H1 (cell line): Measurements from ENCODE around the gene PFKP. TPM values are rescaled to one million over a fixed set of nuclear protein-coding genes. Genes with fewer than 3 reads are reported as not detected.

ENCODE experiments used
- CTCF ChIA-PET: fragments of 300-600 bp; sonication (Branson Sonifier 250); formaldehyde crosslinking; loops from one replicate; lab custom pipeline; 2021; ENCODE audit not compliant: partially characterized antibody; lab: Charles Lee
- POLR2A ChIA-PET: fragments of 300-600 bp; sonication (Branson Sonifier 250); formaldehyde crosslinking; loops from one replicate; lab custom pipeline; 2021; ENCODE audit warnings: inconsistent platforms; ENCODE audit not compliant: partially characterized antibody; lab: Charles Lee
- DNase-seq, 2 experiments: peaks; one replicate each; pipeline versions ENCODE4 v3.0.0 to v3.0.0-alpha.2; 2010 to 2022; ENCODE audit warnings: low spot score in 2 of 2, low read depth in 1 of 2, mixed read lengths in 1 of 2
- FAIRE-seq: peaks from 2 replicates; lab custom pipeline; 2011; peaks lifted over from hg19 to GRCh38; lab: Jason Lieb, UNC
- H2AFZ ChIP-seq: 2 replicates; pipeline ENCODE4 v1.8.1; 2012; ENCODE audit warnings: low read length, inconsistent platforms
- H2AK5ac ChIP-seq: 2 replicates; pipeline ENCODE4 v1.6.1; 2013; ENCODE audit warnings: low read depth, low read length
- H2BK120ac ChIP-seq: replicated peaks from 2 replicates; pipeline ENCODE3; 2013; ENCODE audit warnings: low read depth, low read length, inconsistent platforms
- H2BK12ac ChIP-seq: 2 replicates; pipeline ENCODE4 v1.6.1; 2013; ENCODE audit warnings: low read depth, low read length
- H2BK15ac ChIP-seq: 2 replicates; pipeline ENCODE4 v1.6.1; 2013; ENCODE audit warnings: low read length
- H2BK20ac ChIP-seq: 2 replicates; pipeline ENCODE4 v1.6.1; 2013; ENCODE audit warnings: low read length
- H2BK5ac ChIP-seq: 2 replicates; pipeline ENCODE4 v1.6.1; 2013; ENCODE audit warnings: low read depth, low read length
- H3K14ac ChIP-seq: 2 replicates; pipeline ENCODE4 v1.6.1; 2013; ENCODE audit warnings: inconsistent platforms; ENCODE audit not compliant: insufficient read length
- H3K18ac ChIP-seq: 2 replicates; pipeline ENCODE4 v1.6.1; 2013; ENCODE audit warnings: low read length; ENCODE audit errors: extremely low read depth
- H3K23ac ChIP-seq: 2 replicates; pipeline ENCODE4 v1.6.1; 2013; ENCODE audit warnings: inconsistent platforms; ENCODE audit not compliant: insufficient read length
- H3K23me2 ChIP-seq: 2 replicates; pipeline ENCODE4 v1.6.1; 2013; ENCODE audit warnings: low read depth, low read length
- H3K27ac ChIP-seq: 2 replicates; pipeline ENCODE4 v1.6.1; 2011; ENCODE audit warnings: low read depth, low read length, inconsistent platforms
- H3K27me3 ChIP-seq, 4 experiments: replicated peaks in 1 of 4; 1 replicate in 1 of 4; 2 replicates in 3 of 4; pipeline versions ENCODE4 v1.6.1 to v1.8.1; 2011 to 2013; ENCODE audit warnings: low read length in 3 of 4, mild to moderate bottlenecking in 3 of 4, inconsistent platforms in 2 of 4, mixed read lengths in 2 of 4, moderate library complexity in 1 of 4; ENCODE audit not compliant: control insufficient read depth in 3 of 4, insufficient read depth in 3 of 4; ENCODE audit errors: extremely low read depth in 1 of 4
- H3K36me3 ChIP-seq, 4 experiments: 2 replicates each; pipeline versions ENCODE4 v1.6.1 to v1.8.1; 2011 to 2013; ENCODE audit warnings: mild to moderate bottlenecking in 4 of 4, low read length in 3 of 4, moderate library complexity in 2 of 4, control low read depth in 1 of 4, inconsistent platforms in 1 of 4; ENCODE audit not compliant: insufficient read depth in 4 of 4, control insufficient read depth in 2 of 4
- H3K4ac ChIP-seq: replicated peaks from 2 replicates; pipeline ENCODE3; 2013; ENCODE audit warnings: low read length, low read depth, mixed read lengths, inconsistent platforms; ENCODE audit not compliant: insufficient read length
- H3K4me1 ChIP-seq, 4 experiments: replicated peaks in 1 of 4; 1 replicate in 1 of 4; 2 replicates in 3 of 4; pipeline versions ENCODE4 v1.6.1 to v1.8.1; 2011 to 2013; ENCODE audit warnings: low read length in 3 of 4, inconsistent platforms in 2 of 4, mixed read lengths in 1 of 4; ENCODE audit not compliant: insufficient read depth in 4 of 4, control insufficient read depth in 3 of 4
- H3K4me2 ChIP-seq, 2 experiments: 2 replicates each; pipeline versions ENCODE4 v1.6.1 to v1.8.1; 2011 to 2013; ENCODE audit warnings: low read depth in 2 of 2, low read length in 2 of 2, control low read depth in 1 of 2, inconsistent platforms in 1 of 2, mild to moderate bottlenecking in 1 of 2; ENCODE audit not compliant: insufficient read depth in 1 of 2
- H3K4me3 ChIP-seq, 4 experiments: fragments of 200-600, 300-600 bp in 1 of 4; sonication (generic), shearing (Covaris generic), sonication (Bioruptor Twin) in 1 of 4; 2 replicates each; pipeline versions ENCODE4 v1.5.1 to v1.8.1; 2011 to 2016; ENCODE audit warnings: low read length in 4 of 4, low read depth in 3 of 4, control low read depth in 2 of 4, inconsistent platforms in 2 of 4, mild to moderate bottlenecking in 2 of 4, mixed read lengths in 1 of 4, moderate library complexity in 1 of 4; ENCODE audit not compliant: insufficient read depth in 2 of 4; ENCODE audit errors: extremely low read depth in 1 of 4
- H3K56ac ChIP-seq: replicated peaks from 2 replicates; pipeline ENCODE3; 2013; ENCODE audit warnings: low read depth, mild to moderate bottlenecking, mixed read lengths, low read length, inconsistent platforms; ENCODE audit not compliant: insufficient read length
- H3K79me1 ChIP-seq: 2 replicates; pipeline ENCODE4 v1.6.1; 2013; ENCODE audit warnings: low read depth, low read length, control low read depth
- H3K79me2 ChIP-seq, 2 experiments: 2 replicates each; pipeline versions ENCODE4 v1.6.1 to v1.8.1; 2012 to 2013; ENCODE audit warnings: low read length in 2 of 2, mild to moderate bottlenecking in 2 of 2, inconsistent platforms in 1 of 2; ENCODE audit not compliant: insufficient read depth in 2 of 2, control insufficient read depth in 1 of 2
- H3K9ac ChIP-seq, 4 experiments: replicated peaks in 1 of 4; 1 replicate in 1 of 4; 2 replicates in 3 of 4; pipeline versions ENCODE4 v1.6.1 to v1.8.1; 2011 to 2013; ENCODE audit warnings: low read depth in 3 of 4, low read length in 3 of 4, control low read depth in 2 of 4, mild to moderate bottlenecking in 2 of 4, moderate library complexity in 2 of 4, inconsistent platforms in 1 of 4; ENCODE audit errors: extremely low read depth in 1 of 4
- H3K9me3 ChIP-seq, 2 experiments: 2 replicates each; pipeline versions ENCODE4 v1.6.1 to v1.8.1; 2012 to 2013; ENCODE audit warnings: mild to moderate bottlenecking in 2 of 2, moderate library complexity in 2 of 2, control low read depth in 1 of 2, inconsistent platforms in 1 of 2, low read depth in 1 of 2, low read length in 1 of 2, mixed read lengths in 1 of 2; ENCODE audit not compliant: insufficient read depth in 2 of 2
- H4K20me1 ChIP-seq, 2 experiments: replicated peaks in 1 of 2; 2 replicates each; pipeline versions ENCODE3 to v1.8.1; 2011 to 2013; ENCODE audit warnings: inconsistent platforms in 2 of 2, low read length in 2 of 2, mild to moderate bottlenecking in 1 of 2; ENCODE audit not compliant: insufficient read depth in 2 of 2, control insufficient read depth in 1 of 2
- H4K5ac ChIP-seq: 2 replicates; pipeline ENCODE4 v1.6.1; 2013; ENCODE audit warnings: low read length, low read depth, mixed read lengths, inconsistent platforms; ENCODE audit not compliant: insufficient read length
- H4K8ac ChIP-seq: 2 replicates; pipeline ENCODE4 v1.8.0; 2013; ENCODE audit warnings: mild to moderate bottlenecking, moderate library complexity, low read length, inconsistent platforms; ENCODE audit not compliant: insufficient read depth; ENCODE audit errors: extremely low read depth
- H4K91ac ChIP-seq: replicated peaks from 2 replicates; pipeline ENCODE3; 2013; ENCODE audit warnings: low read length, mixed read lengths, inconsistent platforms; ENCODE audit not compliant: insufficient read length
- BACH1 ChIP-seq: IDR thresholded peaks from 2 replicates; pipeline ENCODE4 v1.6.1; 2012; ENCODE audit warnings: low read length, improper control_type of control experiment
- BCL11A ChIP-seq, 2 experiments: IDR thresholded peaks; one replicate each; pipeline ENCODE4 v1.6.1; 2011; ENCODE audit warnings: low read depth in 2 of 2, low read length in 2 of 2, mild to moderate bottlenecking in 2 of 2
- CHD1 ChIP-seq: IDR thresholded peaks from 2 replicates; pipeline ENCODE4 v1.6.1; 2012; ENCODE audit warnings: low read depth, low read length, improper control_type of control experiment
- CTBP2 ChIP-seq: IDR thresholded peaks from 2 replicates; pipeline ENCODE4 v1.7.0; 2011; ENCODE audit warnings: borderline replicate concordance, mild to moderate bottlenecking, moderate library complexity, mixed read lengths, low read length; ENCODE audit not compliant: insufficient read depth, insufficient read length
- GABPA ChIP-seq: IDR thresholded peaks from 2 replicates; pipeline ENCODE4 v1.6.1; 2011; ENCODE audit warnings: mild to moderate bottlenecking, low read length, moderate library complexity, borderline replicate concordance; ENCODE audit not compliant: insufficient read depth
- HDAC6 ChIP-seq: IDR thresholded peaks from one replicate; pipeline ENCODE4 v1.7.1; 2012; ENCODE audit warnings: low read depth, mild to moderate bottlenecking, inconsistent platforms, low read length, moderate library complexity
- KDM4A ChIP-seq: IDR thresholded peaks from one replicate; pipeline ENCODE4 v1.7.1; 2012; ENCODE audit warnings: low read depth, mild to moderate bottlenecking, moderate library complexity, low read length, inconsistent platforms; ENCODE audit not compliant: severe bottlenecking
- KDM5A ChIP-seq: fragments of 200-600 bp; IDR thresholded peaks from 2 replicates; pipeline ENCODE4 v1.7.1; 2012; ENCODE audit warnings: mild to moderate bottlenecking, low read length, inconsistent platforms, mixed read lengths
- POU5F1 ChIP-seq: IDR thresholded peaks from 2 replicates; pipeline ENCODE4 v1.6.1; 2011; ENCODE audit warnings: low read depth, mild to moderate bottlenecking, low read length, moderate library complexity
- RXRA ChIP-seq: IDR thresholded peaks from 2 replicates; pipeline ENCODE4 v1.6.1; 2011; ENCODE audit warnings: low read depth, mild to moderate bottlenecking, low read length, moderate library complexity; ENCODE audit not compliant: insufficient read depth
- SAP30 ChIP-seq: fragments of 300-600 bp; sonication (generic); IDR thresholded peaks from 2 replicates; pipeline ENCODE4 v1.7.1; 2012; ENCODE audit warnings: low read length, moderate library complexity, mild to moderate bottlenecking, inconsistent platforms; ENCODE audit not compliant: insufficient read depth, insufficient replicate concordance
- SIRT6 ChIP-seq: IDR thresholded peaks from one replicate; pipeline ENCODE4 v1.7.1; 2012; ENCODE audit warnings: low read length, inconsistent platforms
- TAF7 ChIP-seq: optimal IDR thresholded peaks from 2 replicates; pipeline ENCODE3; 2011; ENCODE audit warnings: low read depth, mild to moderate bottlenecking, inconsistent platforms, low read length, moderate library complexity, borderline replicate concordance
- TCF12 ChIP-seq: IDR thresholded peaks from 2 replicates; pipeline ENCODE4 v1.6.1; 2011; ENCODE audit warnings: low read depth, mild to moderate bottlenecking, low read length
- WGBS, 2 experiments: shearing (Covaris generic) in 1 of 2; methylation state at CpG; one replicate each; pipeline versions ENCODE4 v1.1.6 to v1.1.7; 2013 to 2015; ENCODE audit warnings: low lambda C conversion rate in 2 of 2, mixed read lengths in 2 of 2, inconsistent platforms in 1 of 2, low coverage in 1 of 2, missing lambda C conversion rate in 1 of 2; ENCODE audit not compliant: insufficient replicate concordance in 2 of 2, insufficient coverage in 1 of 2, insufficient read length in 1 of 2; ENCODE audit errors: extremely low coverage in 1 of 2, missing lambda C conversion rate in 1 of 2; 5-methylcytosine and 5-hydroxymethylcytosine counted together
- polyA plus RNA-seq, 7 experiments: library from polyadenylated mRNA; depleted of rRNA in 3 of 7; stranded (reverse) in 5 of 7; unstranded in 2 of 7; fragments of >200 nt in 5 of 7; fragments of 200-250 nt in 2 of 7; gene quantifications; 1 replicate in 5 of 7; 2 replicates in 1 of 7; 4 replicates in 1 of 7; pipeline versions ENCODE4 v1.2.1 to v1.2.3, GENCODE V29; 2011 to 2013; ENCODE audit warnings: missing spikeins in 2 of 7, mixed read lengths in 2 of 7
- total RNA-seq: library from RNA; stranded (reverse); fragmentation: NEBNext Ultra II Directional; extraction: Animal tissue kit (Norgen Biotek cat#: 25700); gene quantifications from 2 replicates; pipeline ENCODE4 v1.2.1, GENCODE V29; 2021

Gene PFKP
- total and polyA plus RNA-seq, 2 of the 8 experiments (the other 6 are each of a cell fraction or from before 2014, with no cell fraction given), result 51.2 to 128 TPM

DNA sequence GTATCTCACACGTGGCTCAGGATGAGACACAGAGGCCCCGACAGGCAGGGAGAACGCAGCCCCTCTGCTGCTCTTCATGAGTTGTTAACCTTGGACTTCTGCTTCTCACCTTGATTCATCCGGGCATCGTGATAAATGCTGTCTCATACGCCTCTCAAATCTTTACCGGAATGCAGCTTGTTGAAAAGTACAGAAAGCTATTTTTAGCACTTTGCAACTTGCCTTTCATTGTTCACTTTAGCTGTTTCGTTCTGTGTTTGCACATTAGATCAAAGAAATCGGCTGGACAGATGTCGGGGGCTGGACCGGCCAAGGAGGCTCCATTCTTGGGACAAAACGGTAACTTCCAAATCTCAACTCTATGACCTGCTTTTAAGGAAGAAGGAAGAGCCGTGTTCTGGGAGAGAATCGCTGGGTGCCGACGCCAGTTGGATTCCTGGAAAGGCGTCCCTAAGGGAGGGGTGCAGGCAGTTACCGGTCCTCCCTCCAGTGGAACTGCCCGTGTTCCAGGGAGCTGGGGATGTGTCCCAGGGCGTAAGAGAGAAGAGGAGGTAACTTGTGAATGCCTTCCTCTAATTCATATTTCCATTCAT is 49.3 kb downstream of the PFKP start:
- Histone ChIP-seq H4K91ac (no peak overlapping the region), H3K79me2 (no peaks in the 10 kb centered on the region), H2BK5ac (no peak overlapping the region), H2AFZ (no peak overlapping the region), H3K79me1 (no peaks in the 10 kb centered on the region; the same call in 1 of the 2 replicates), H3K9me3 (no peaks in the 10 kb centered on the region), H4K20me1 (peaks cover 7 to 13% of the 10 kb centered on the region in 2 experiments), H2AK5ac (no peak overlapping the region), H3K4me2 (no peak overlapping the region), H4K5ac (no peak overlapping the region), H3K14ac (no peak overlapping the region), H3K4me3 (no peak overlapping the region), H2BK12ac (no peak overlapping the region), H4K8ac (no peak overlapping the region; the same call in 1 of the 2 replicates), H3K23me2 (no peaks in the 10 kb centered on the region), H3K23ac (no peak overlapping the region), H3K18ac (no peak overlapping the region), H2BK15ac (no peak overlapping the region), H2BK120ac (no peak overlapping the region), H3K9ac (no peak overlapping the region), H3K4me1 (no peaks in the 10 kb centered on the region), H3K36me3 (peaks cover 29 to 76% (median 53%) of the 10 kb centered on the region in 4 experiments), H3K27me3 (no peaks in the 10 kb centered on the region), H2BK20ac (no peak overlapping the region), H3K56ac (no peak overlapping the region), H3K27ac (no peak overlapping the region), H3K4ac (no peak overlapping the region)
- DNase-seq (no peak), FAIRE-seq (no peak)
- WGBS, 2 experiments, result 95% methylated on average over 16 of the region's 20 CpGs; no CpG with 5 or more reads in 1 of the 2 experiments
- CTCF ChIA-PET, result interaction anchor here (1.4 kb wide), 1 partner anchor 16 kb away, joined by 4 read pairs; no protein-coding TSS in a partner anchor
- POLR2A ChIA-PET, result interaction anchor here (0.9 to 1.1 kb wide), 2 partner anchors 10 to 43 kb away, joined by 3 read pairs; no protein-coding TSS in a partner anchor
- TF ChIP-seq KDM4A (no peak), KDM5A (no peak), CTBP2 (no peak), SIRT6 (no peak), CHD1 (no peak), GABPA (no peak), TAF7 (no peak), SAP30 (no peak), POU5F1 (no peak), TCF12 (no peak), BACH1 (no peak), BCL11A (IDR thresholded peaks at IDR 0.05; ENCODE audit: low read depth in 2 of 2, low read length in 2 of 2) (no peak), RXRA (no peak), HDAC6 (no peak)
